VCaP (cell line): ENCODE measurements around the gene MLH3.

ENCODE experiments used
- H3K27ac ChIP-seq: fragments of 450-650 bp; 2 replicates; pipeline ENCODE4 v1.5.1; 2017
- CTCF ChIP-seq: fragments of 450-650 bp; conservative IDR thresholded peaks from 2 replicates; pipeline ENCODE4 v1.5.1; 2017; ENCODE audit warnings: mild to moderate bottlenecking, moderate library complexity

The MLH3 gene

GRCh38 chr14:75013290-75013689 lies 38.0 kb downstream of the MLH3 start:
- TF ChIP-seq CTCF, result no peak

GRCh38 chr14:75011356-75011994 lies 39.8 kb downstream of the MLH3 start:
- H3K27ac ChIP-seq, result no peak overlapping the region
- no peak for TF ChIP-seq CTCF

More at GRCh38 chr14:75013290-75013689, 38.0 kb downstream of the MLH3 start:
- H3K27ac ChIP-seq, result no peak overlapping the region

DNA sequence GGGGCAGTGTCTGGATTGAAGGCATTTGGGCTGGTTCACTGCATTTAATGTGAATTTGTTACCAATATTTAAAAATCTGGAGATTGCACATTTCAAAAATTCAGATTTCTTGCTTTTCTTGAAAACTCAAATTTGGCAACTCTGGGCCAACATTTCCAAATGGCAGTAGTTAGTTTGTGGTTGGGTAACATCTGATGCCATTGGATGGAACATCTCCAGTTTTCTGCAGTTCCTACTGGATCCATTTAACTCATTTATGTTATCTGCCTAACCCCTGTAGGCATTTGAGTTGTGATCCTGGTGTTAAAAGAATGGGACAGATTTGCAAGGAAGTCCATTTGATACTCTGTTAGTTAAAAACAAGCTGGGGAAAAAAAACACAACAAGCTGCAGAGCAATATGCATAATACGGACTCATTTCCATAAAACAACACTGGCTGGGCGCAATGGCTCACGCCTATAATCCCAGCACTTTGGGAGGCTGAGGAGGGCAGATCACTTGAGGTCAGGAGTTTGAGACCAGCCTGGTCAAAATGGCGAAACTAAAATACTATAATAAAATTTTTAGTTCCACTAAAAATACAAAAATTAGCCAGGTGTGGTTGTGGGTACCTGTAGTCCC lies 40.7 kb downstream of the MLH3 start:
- no peak overlapping the region for H3K27ac ChIP-seq
- TF ChIP-seq CTCF, result no peak

DNA sequence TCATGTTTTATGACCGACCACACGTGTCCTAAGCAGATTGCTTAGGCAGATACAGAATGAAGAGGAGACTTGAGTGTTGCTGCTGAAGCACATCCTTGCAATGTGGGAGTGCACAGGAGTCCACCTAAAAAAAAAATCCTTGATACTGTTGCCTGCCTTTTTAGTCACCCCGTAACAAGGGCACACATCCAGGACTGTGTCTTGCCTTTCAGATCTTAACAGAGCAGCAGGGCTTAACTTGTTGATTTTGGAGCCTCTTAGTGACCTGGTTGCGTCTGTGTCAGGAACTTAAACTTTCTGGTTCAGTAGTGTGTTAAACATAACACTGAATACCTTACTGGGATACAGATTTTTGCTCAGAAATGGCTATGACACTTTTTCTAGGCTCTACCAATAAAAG lies 42.1 kb downstream of the MLH3 start:
- no peak for TF ChIP-seq CTCF
- H3K27ac ChIP-seq, result no peak overlapping the region

DNA sequence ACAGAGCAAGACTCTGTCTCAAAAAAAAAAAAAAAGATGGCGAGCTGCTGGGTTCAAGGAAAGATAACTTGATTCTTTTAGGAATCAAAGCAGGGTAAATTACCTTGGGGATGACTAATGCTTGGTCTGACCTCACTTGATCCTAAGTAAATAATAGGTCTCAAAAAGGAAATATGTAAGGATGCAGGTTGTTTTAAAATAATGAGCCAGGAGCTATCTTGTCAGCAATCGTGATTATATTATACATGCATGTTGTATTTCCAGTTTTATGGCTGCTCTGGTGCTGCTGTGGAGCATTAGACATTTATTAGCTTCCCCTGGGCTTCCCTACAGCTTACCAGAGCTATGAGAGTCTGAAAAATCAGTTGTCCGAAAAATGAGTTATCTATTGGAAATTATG lies 45.9 kb downstream of the MLH3 start:
- no peak overlapping the region for H3K27ac ChIP-seq
- TF ChIP-seq CTCF, result no peak

GRCh38 chr14:75003250-75004027 lies 47.8 kb downstream of the MLH3 start:
- peak overlapping the region; percentile 75 for H3K27ac ChIP-seq

More at GRCh38 chr14:75003250-75004027, 47.8 kb downstream of the MLH3 start:
- no peak for TF ChIP-seq CTCF
